ENCODE data around the gene CD300LD.

The CD300LD gene

GRCh38 chr17:74623693-74624093 is 31.6 kb upstream of the CD300LD start, which contains the start of gene CD300E:
Gene CD300E, minus strand, starts transcription at chr17:74623738. Its CDS starts 117 bp downstream, at chr17:74623621.
- no peak for TF ChIP-seq CTCF (IDR thresholded peaks at IDR 0.05; ENCODE audit: extremely low read depth, insufficient read depth, missing control alignments)
- in situ Hi-C loops (cut with MboI; ENCODE audit: low pct_unique_long_range_greater_than_20kb, low sequenced_read_pairs, unreplicated experiment) = no loop called here
- no peak for DNase-seq (ENCODE audit: low spot score)

- TF ChIP-seq CTCF (IDR thresholded peaks at IDR 0.05; ENCODE audit: extremely low read depth, insufficient read depth, missing control alignments) = no peak
- in situ Hi-C loops (cut with MboI; ENCODE audit: low pct_unique_long_range_greater_than_20kb, low sequenced_read_pairs, unreplicated experiment) = no loop called here
- no peak for DNase-seq (ENCODE audit: low spot score)
Measured at GRCh38 chr17:74619077-74619673, 27.1 kb upstream of the CD300LD start.

GRCh38 chr17:74618451-74618850 is 26.4 kb upstream of the CD300LD start:
- no peak for TF ChIP-seq CTCF (IDR thresholded peaks at IDR 0.05; ENCODE audit: extremely low read depth, insufficient read depth, missing control alignments)
- no peak for DNase-seq (ENCODE audit: low spot score)
- in situ Hi-C loops (cut with MboI; ENCODE audit: low pct_unique_long_range_greater_than_20kb, low sequenced_read_pairs, unreplicated experiment) = no loop called here

- DNase-seq (ENCODE audit: low spot score) = no peak
- in situ Hi-C loops (cut with MboI; ENCODE audit: low pct_unique_long_range_greater_than_20kb, low sequenced_read_pairs, unreplicated experiment) = no loop called here
- TF ChIP-seq CTCF (IDR thresholded peaks at IDR 0.05; ENCODE audit: extremely low read depth, insufficient read depth, missing control alignments) = no peak
Measured at GRCh38 chr17:74616696-74617095, 24.6 kb upstream of the CD300LD start.

- in situ Hi-C loops (cut with MboI; ENCODE audit: low pct_unique_long_range_greater_than_20kb, low sequenced_read_pairs, unreplicated experiment) = no loop called here
- DNase-seq (ENCODE audit: low spot score) = no peak
- no peak for TF ChIP-seq CTCF (IDR thresholded peaks at IDR 0.05; ENCODE audit: extremely low read depth, insufficient read depth, missing control alignments)
Measured at GRCh38 chr17:74612046-74612445, 20.0 kb upstream of the CD300LD start.

- no peak for DNase-seq (ENCODE audit: low spot score)
- in situ Hi-C loops (cut with MboI; ENCODE audit: low pct_unique_long_range_greater_than_20kb, low sequenced_read_pairs, unreplicated experiment) = no loop called here
- no peak for TF ChIP-seq CTCF (IDR thresholded peaks at IDR 0.05; ENCODE audit: extremely low read depth, insufficient read depth, missing control alignments)
Measured at GRCh38 chr17:74610108-74610507, 18.0 kb upstream of the CD300LD start.
